ENCODE measurements around the gene SERINC2. TPM values are rescaled to one million over a fixed set of nuclear protein-coding genes. Genes with fewer than 3 reads are reported as not detected.

The SERINC2 gene
- total and polyA plus RNA-seq, 2 of the 4 experiments (the other 2 are of a cell fraction), result 2.0 to 59.5 TPM

DNA sequence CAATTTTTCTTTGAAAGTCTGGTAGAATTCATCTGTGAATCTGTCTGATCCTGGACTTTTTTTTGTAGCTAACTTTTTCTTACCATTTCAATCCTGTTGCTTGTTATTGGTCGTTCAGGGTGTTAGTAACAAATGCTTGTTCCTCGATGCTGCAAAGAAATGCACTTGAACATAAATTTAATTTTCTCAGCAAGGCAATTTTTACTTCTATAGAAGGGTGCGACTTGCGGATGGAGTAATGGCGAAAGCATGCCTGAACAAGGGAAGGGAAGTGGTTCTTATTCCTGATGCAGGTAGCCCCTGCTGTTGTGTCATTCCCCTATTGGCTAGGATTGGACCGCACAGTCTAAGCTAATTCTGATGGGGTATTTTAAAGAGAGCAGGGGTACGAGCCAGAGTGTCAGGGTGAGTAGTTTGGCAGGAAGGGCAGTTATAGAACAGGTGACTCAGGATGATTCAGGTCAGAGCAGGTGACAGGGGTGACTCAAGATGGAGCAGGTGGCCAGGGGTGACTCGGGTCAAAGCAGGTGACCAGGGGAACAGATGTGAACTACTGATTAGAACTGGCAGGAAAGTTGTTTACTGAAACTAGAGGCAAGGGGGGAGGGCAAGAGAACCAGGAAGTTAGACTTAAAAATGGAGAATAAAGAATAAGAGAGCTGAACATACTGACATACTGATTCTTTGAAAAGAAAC is 40.5 kb downstream of the SERINC2 start:
- H4K20me1 ChIP-seq (ENCODE audit: insufficient read depth, low read length), result no peaks in the 10 kb centered on the region
- peaks cover 16% of the 10 kb centered on the region for H3K27me3 ChIP-seq (ENCODE audit: control insufficient read depth, insufficient read depth, low read length)
- H4K8ac ChIP-seq (ENCODE audit: low read depth in 2 of 2, low read length in 2 of 2), result no peak overlapping the region
- H3K36me3 ChIP-seq (ENCODE audit: control insufficient read depth, insufficient read depth, low read length), result no peaks in the 10 kb centered on the region
- no peak overlapping the region for H3K18ac ChIP-seq (ENCODE audit: low read depth, low read length)
- no peak overlapping the region for H3K23ac ChIP-seq (ENCODE audit: low read depth, low read length)
- no peak overlapping the region for H2BK20ac ChIP-seq (ENCODE audit: low read depth, low read length)
- no peak overlapping the region for H3K56ac ChIP-seq (ENCODE audit: extremely low read depth, insufficient read depth, low read length)
- no peak overlapping the region for H2AK9ac ChIP-seq (replicated peaks; ENCODE audit: low read depth, low read length, poor library complexity)
- H3K4ac ChIP-seq (ENCODE audit: low read depth, low read length), result no peak overlapping the region
- H3K9me3 ChIP-seq (ENCODE audit: control insufficient read depth, insufficient read depth, low read length), result peaks cover 21% of the 10 kb centered on the region
- H3K14ac ChIP-seq (replicated peaks; ENCODE audit: low read depth, low read length), result no peak overlapping the region
- no peak overlapping the region for H3K27ac ChIP-seq (ENCODE audit: insufficient read depth, low read length)
- H3K9me1 ChIP-seq (ENCODE audit: insufficient read depth, low read length), result no peaks in the 10 kb centered on the region
- WGBS, 2 experiments (ENCODE audit: extremely low coverage in 2 of 2, insufficient read length in 1 of 2), result 50% methylated on average over 3 of the region's 8 CpGs; no CpG with 5 or more reads in 1 of the 2 experiments
- H2BK15ac ChIP-seq (ENCODE audit: low read depth, low read length), result no peak overlapping the region
- ChIA-PET POLR2A (ENCODE audit: unreplicated experiment) (no interaction called here), CTCF (no interaction called here)
- dilution Hi-C loops (cut with HindIII; ENCODE audit: low sequenced_read_pairs, unreplicated experiment) (no loop called here), in situ Hi-C loops (cut with MboI; ENCODE audit: low sequenced_read_pairs) (no loop called here), intact Hi-C loops (cut with micrococcal nuclease) (no loop called here)
- H2AK5ac ChIP-seq (ENCODE audit: low read depth, low read length), result no peak overlapping the region
- H3K4me1 ChIP-seq (ENCODE audit: control insufficient read depth, insufficient read depth, low read length), result no peaks in the 10 kb centered on the region
- no peak overlapping the region for H2BK5ac ChIP-seq (ENCODE audit: low read depth, low read length, poor library complexity, severe bottlenecking)
- no peak overlapping the region for H4K91ac ChIP-seq (ENCODE audit: insufficient read depth, low read depth, low read length)
- H3K4me3 ChIP-seq (ENCODE audit: insufficient read depth, low read depth, low read length), result no peak overlapping the region
- no peaks in the 10 kb centered on the region for H3K79me1 ChIP-seq (ENCODE audit: low read depth in 1 of 2, low read length in 2 of 2)
- DNase-seq (no peak), ATAC-seq (ENCODE audit: low read depth) (no peak)
- no TSS peak for BruUV-seq (replicated peaks)
- H2AFZ ChIP-seq (replicated peaks; ENCODE audit: low read length, poor library complexity), result no peak overlapping the region
- H3K4me2 ChIP-seq (ENCODE audit: low read depth, low read length), result no peak overlapping the region
- TF ChIP-seq RAD21 (IDR thresholded peaks at IDR 0.05; ENCODE audit: low read length) (no peak), MAFK (IDR thresholded peaks at IDR 0.05; ENCODE audit: low read depth, low read length) (no peak), CEBPB (IDR thresholded peaks at IDR 0.05; ENCODE audit: low read depth, low read length) (no peak), RFX5 (IDR thresholded peaks at IDR 0.05; ENCODE audit: low read depth, low read length) (no peak), MXI1 (IDR thresholded peaks at IDR 0.05; ENCODE audit: borderline replicate concordance, low read depth, low read length) (no peak), BHLHE40 (IDR thresholded peaks at IDR 0.05; ENCODE audit: low read depth, low read length) (no peak), RCOR1 (IDR thresholded peaks at IDR 0.05; ENCODE audit: insufficient replicate concordance, low read length) (no peak), NFE2L2 (IDR thresholded peaks at IDR 0.05; ENCODE audit: low read depth, low read length) (no peak), SMC3 (IDR thresholded peaks at IDR 0.05; ENCODE audit: low read depth, low read length) (no peak)
- TF ChIP-seq, protein P1, sequence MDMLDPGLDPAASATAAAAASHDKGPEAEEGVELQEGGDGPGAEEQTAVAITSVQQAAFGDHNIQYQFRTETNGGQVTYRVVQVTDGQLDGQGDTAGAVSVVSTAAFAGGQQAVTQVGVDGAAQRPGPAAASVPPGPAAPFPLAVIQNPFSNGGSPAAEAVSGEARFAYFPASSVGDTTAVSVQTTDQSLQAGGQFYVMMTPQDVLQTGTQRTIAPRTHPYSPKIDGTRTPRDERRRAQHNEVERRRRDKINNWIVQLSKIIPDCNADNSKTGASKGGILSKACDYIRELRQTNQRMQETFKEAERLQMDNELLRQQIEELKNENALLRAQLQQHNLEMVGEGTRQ (IDR thresholded peaks at IDR 0.05; ENCODE audit: low read depth, low read length), result no peak
- TF ChIP-seq, protein P2, sequence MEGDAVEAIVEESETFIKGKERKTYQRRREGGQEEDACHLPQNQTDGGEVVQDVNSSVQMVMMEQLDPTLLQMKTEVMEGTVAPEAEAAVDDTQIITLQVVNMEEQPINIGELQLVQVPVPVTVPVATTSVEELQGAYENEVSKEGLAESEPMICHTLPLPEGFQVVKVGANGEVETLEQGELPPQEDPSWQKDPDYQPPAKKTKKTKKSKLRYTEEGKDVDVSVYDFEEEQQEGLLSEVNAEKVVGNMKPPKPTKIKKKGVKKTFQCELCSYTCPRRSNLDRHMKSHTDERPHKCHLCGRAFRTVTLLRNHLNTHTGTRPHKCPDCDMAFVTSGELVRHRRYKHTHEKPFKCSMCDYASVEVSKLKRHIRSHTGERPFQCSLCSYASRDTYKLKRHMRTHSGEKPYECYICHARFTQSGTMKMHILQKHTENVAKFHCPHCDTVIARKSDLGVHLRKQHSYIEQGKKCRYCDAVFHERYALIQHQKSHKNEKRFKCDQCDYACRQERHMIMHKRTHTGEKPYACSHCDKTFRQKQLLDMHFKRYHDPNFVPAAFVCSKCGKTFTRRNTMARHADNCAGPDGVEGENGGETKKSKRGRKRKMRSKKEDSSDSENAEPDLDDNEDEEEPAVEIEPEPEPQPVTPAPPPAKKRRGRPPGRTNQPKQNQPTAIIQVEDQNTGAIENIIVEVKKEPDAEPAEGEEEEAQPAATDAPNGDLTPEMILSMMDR (conservative IDR thresholded peaks at IDR 0.05; ENCODE audit: low read depth, low read length), result no peak
- TF ChIP-seq, protein P3, sequence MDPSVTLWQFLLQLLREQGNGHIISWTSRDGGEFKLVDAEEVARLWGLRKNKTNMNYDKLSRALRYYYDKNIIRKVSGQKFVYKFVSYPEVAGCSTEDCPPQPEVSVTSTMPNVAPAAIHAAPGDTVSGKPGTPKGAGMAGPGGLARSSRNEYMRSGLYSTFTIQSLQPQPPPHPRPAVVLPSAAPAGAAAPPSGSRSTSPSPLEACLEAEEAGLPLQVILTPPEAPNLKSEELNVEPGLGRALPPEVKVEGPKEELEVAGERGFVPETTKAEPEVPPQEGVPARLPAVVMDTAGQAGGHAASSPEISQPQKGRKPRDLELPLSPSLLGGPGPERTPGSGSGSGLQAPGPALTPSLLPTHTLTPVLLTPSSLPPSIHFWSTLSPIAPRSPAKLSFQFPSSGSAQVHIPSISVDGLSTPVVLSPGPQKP (IDR thresholded peaks at IDR 0.05; ENCODE audit: borderline replicate concordance, low read depth, low read length), result no peak
- no peak overlapping the region for H3K9ac ChIP-seq (ENCODE audit: low read depth, low read length)
- no peak overlapping the region for H4K5ac ChIP-seq (ENCODE audit: low read depth, low read length)
- H2BK120ac ChIP-seq (ENCODE audit: low read depth, low read length), result no peak overlapping the region

Data from IMR-90 (cell line).